ENCODE results near the gene HIVEP3.

- no peak for TF ChIP-seq FOXM1 (IDR thresholded peaks at IDR 0.05; ENCODE audit: borderline replicate concordance, low read depth)
- TF ChIP-seq MAX (IDR thresholded peaks at IDR 0.05), result no peak
- TF ChIP-seq EP300 (IDR thresholded peaks at IDR 0.05; ENCODE audit: borderline replicate concordance), result no peak
- TF ChIP-seq TAF1 (IDR thresholded peaks at IDR 0.05; ENCODE audit: low read depth), result no peak
- TF ChIP-seq CEBPB (IDR thresholded peaks at IDR 0.05), result no peak
- TF ChIP-seq REST (IDR thresholded peaks at IDR 0.05; ENCODE audit: low read depth), result no peak
- no peak for TF ChIP-seq NFIC (IDR thresholded peaks at IDR 0.05)
- no peak for TF ChIP-seq EGR1 (IDR thresholded peaks at IDR 0.05)
- TF ChIP-seq TEAD4 (IDR thresholded peaks at IDR 0.05), result no peak
These were observed 83.2 kb downstream of the HIVEP3 start for GRCh38 chr1:41835485-41835884.
